Activated CD8-positive, alpha-beta T cell treated with anti-CD3 and anti-CD28 coated beads for 36 hours (primary cell): ENCODE results near the gene CHRNG. TPM values are rescaled to one million over a fixed set of nuclear protein-coding genes. Genes with fewer than 3 reads are reported as not detected.
A peak's percentile ranks its signal among the peaks of the same experiment; 100 is the strongest.

Experiments
- ATAC-seq: fragments of 200-7000 bp; cut with Tn5 transposase; one replicate; pipeline ENCODE4 v1.10.0; 2021; ENCODE audit warnings: mild to moderate bottlenecking, moderate library complexity
- CTCF ChIA-PET: fragments of 350-600 bp; sonication (Branson Sonifier 250); formaldehyde crosslinking; loops from one replicate; lab custom pipeline; 2021; ENCODE audit warnings: antibody characterized with exemption; lab: Charles Lee
- POLR2A ChIA-PET: fragments of 350-600 bp; sonication (Branson Sonifier 250); formaldehyde crosslinking; loops from one replicate; lab custom pipeline; 2021; ENCODE audit warnings: antibody characterized with exemption; lab: Charles Lee
- DNase-seq: peaks from one replicate; pipeline ENCODE4 v3.0.0-alpha.2; 2020
- H3K27ac Mint-ChIP-seq: one replicate; pipeline ENCODE4 v1.8.0; 2021; ENCODE audit warnings: mild to moderate bottlenecking, mixed read lengths
- H3K27me3 Mint-ChIP-seq: one replicate; pipeline ENCODE4 v1.8.0; 2021; ENCODE audit warnings: mixed read lengths
- H3K36me3 Mint-ChIP-seq: one replicate; pipeline ENCODE4 v1.8.0; 2021; ENCODE audit warnings: low read depth, mixed read lengths
- H3K4me1 Mint-ChIP-seq: one replicate; pipeline ENCODE4 v1.8.0; 2021; ENCODE audit warnings: low read depth, mixed read lengths
- H3K4me3 Mint-ChIP-seq: one replicate; pipeline ENCODE4 v1.8.0; 2021; ENCODE audit warnings: mild to moderate bottlenecking, moderate library complexity, mixed read lengths
- H3K9me3 Mint-ChIP-seq: one replicate; pipeline ENCODE4 v1.8.0; 2021; ENCODE audit warnings: mixed read lengths
- CTCF ChIP-seq: fragments of 200-600 bp; IDR thresholded peaks from one replicate; pipeline ENCODE4 v1.8.0; 2022; ENCODE audit warnings: antibody characterized with exemption, mild to moderate bottlenecking
- intact Hi-C: fragments of 100-400 bp; cut with micrococcal nuclease; formaldehyde crosslinking; loops from one replicate; pipeline ENCODE4 v1.10.0; 2022
- total RNA-seq, 2 experiments: library from RNA; stranded (reverse); gene quantifications; one replicate each; pipeline ENCODE4 v1.2.3, GENCODE V29; 2021

The CHRNG gene
- total RNA-seq, 2 experiments from 2014 or later: not detected

- peaks cover 14% of the 10 kb centered on the region for H3K4me1 Mint-ChIP-seq
- POLR2A ChIA-PET: no interaction called here
- intact Hi-C loops: no loop called here
- TF ChIP-seq CTCF: no peak
- H3K36me3 Mint-ChIP-seq: no peaks in the 10 kb centered on the region
- peak; percentile 60 for DNase-seq
- no peaks in the 10 kb centered on the region for H3K9me3 Mint-ChIP-seq
- peaks cover 36% of the 10 kb centered on the region for H3K27me3 Mint-ChIP-seq
- ATAC-seq: peak; percentile 72
- peak overlapping the region; percentile 59 for H3K4me3 Mint-ChIP-seq
- H3K27ac Mint-ChIP-seq: peak overlapping the region; percentile 8
- CTCF ChIA-PET: interaction anchor here (1.3 to 2.9 kb wide), 2 partner anchors 19 to 55 kb away, joined by 5 to 7 read pairs; no protein-coding TSS in a partner anchor
Measured at GRCh38 chr2:232502511-232502910, 37.0 kb upstream of the CHRNG start.

GRCh38 chr2:232502911-232503808, 36.3 kb upstream of the CHRNG start:
- Mint-ChIP-seq H3K9me3 (no peaks in the 10 kb centered on the region), H3K27me3 (peaks cover 36% of the 10 kb centered on the region), H3K4me1 (peaks cover 14% of the 10 kb centered on the region), H3K36me3 (no peaks in the 10 kb centered on the region), H3K27ac (no peak overlapping the region), H3K4me3 (peak overlapping the region; percentile 59)
- TF ChIP-seq CTCF: no peak
- ChIA-PET POLR2A (no interaction called here), CTCF (interaction anchor here (2.9 kb wide), 1 partner anchor 19 kb away, joined by 7 read pairs; no protein-coding TSS in a partner anchor)
- peak; percentile 53 for ATAC-seq
- peak; percentile 50 for DNase-seq
- intact Hi-C loops: no loop called here

- ChIA-PET POLR2A (interaction anchor here (1.1 kb wide), 1 partner anchor 12 kb away, joined by 3 read pairs; no protein-coding TSS in a partner anchor), CTCF (interaction anchor here (2.9 kb wide), 1 partner anchor 18 kb away, joined by 7 read pairs; no protein-coding TSS in a partner anchor)
- Mint-ChIP-seq H3K4me1 (peaks cover 14% of the 10 kb centered on the region), H3K9me3 (no peaks in the 10 kb centered on the region), H3K27ac (no peak overlapping the region), H3K4me3 (peak overlapping the region; percentile 43), H3K27me3 (peaks cover 38% of the 10 kb centered on the region), H3K36me3 (no peaks in the 10 kb centered on the region)
- TF ChIP-seq CTCF: no peak
- ATAC-seq (no peak), DNase-seq (no peak)
- intact Hi-C loops: no loop called here
Measured at GRCh38 chr2:232503809-232504323, 35.6 kb upstream of the CHRNG start.

- DNase-seq (peak; percentile 42), ATAC-seq (peak; percentile 28)
- no peak for TF ChIP-seq CTCF
- Mint-ChIP-seq H3K36me3 (no peaks in the 10 kb centered on the region), H3K9me3 (no peaks in the 10 kb centered on the region), H3K4me1 (peaks cover 14% of the 10 kb centered on the region), H3K27ac (no peak overlapping the region), H3K27me3 (peaks cover 38% of the 10 kb centered on the region), H3K4me3 (no peak overlapping the region)
- intact Hi-C loops: no loop called here
- CTCF ChIA-PET: interaction anchor here (2.9 kb wide), 1 partner anchor 17 kb away, joined by 7 read pairs; no protein-coding TSS in a partner anchor
- POLR2A ChIA-PET: interaction anchor here (1.1 kb wide), 1 partner anchor 11 kb away, joined by 3 read pairs; no protein-coding TSS in a partner anchor
Measured at GRCh38 chr2:232504438-232504837, 35.1 kb upstream of the CHRNG start.
